T-cell (primary cell): Measurements from ENCODE around the gene SLC5A10. TPM values are rescaled to one million over a fixed set of nuclear protein-coding genes. Genes with fewer than 3 reads are reported as not detected.
"Not testable (repeated sequence)": the region's sequence is repeated elsewhere in the genome, so short reads cannot be mapped to it uniquely, and the experiment has no call there.

ENCODE experiments used
- ATAC-seq, 4 experiments: fragments of 200-7000 bp in 3 of 4; fragments of 150-1000 bp in 1 of 4; cut with Tn5 transposase; replicated peaks in 1 of 4; 1 replicate in 3 of 4; 2 replicates in 1 of 4; pipeline ENCODE4 v1.10.0; 2021; ENCODE audit warnings: moderate library complexity in 3 of 4, mild to moderate bottlenecking in 2 of 4, moderate number of reproducible peaks in 1 of 4
- CTCF ChIA-PET, 2 donors: fragments of 300-600 bp; sonication (Branson Sonifier 250); formaldehyde crosslinking; loops; one replicate each; lab custom pipeline; 2022; ENCODE audit warnings: antibody characterized with exemption in 2 of 2; lab: Charles Lee
- POLR2A ChIA-PET, 2 donors: fragments of 300-600 bp; sonication (Branson Sonifier 250); formaldehyde crosslinking; loops; one replicate each; lab custom pipeline; 2022; ENCODE audit warnings: antibody characterized with exemption in 2 of 2; lab: Charles Lee
- DNase-seq, 35 experiments: peaks; one replicate each; pipeline versions ENCODE4 v3.0.0 to v3.0.0-alpha.2; 2013 to 2023
- H3K27ac ChIP-seq: one replicate; pipeline ENCODE4 v1.5.1; 2013; ENCODE audit warnings: low read length
- H3K27me3 ChIP-seq, 2 experiments: replicated peaks in 1 of 2; 1 replicate in 1 of 2; 2 replicates in 1 of 2; pipeline versions ENCODE4 v1.6.1 to v1.7.0; 2013; ENCODE audit warnings: low read length in 1 of 2, mixed read lengths in 1 of 2; ENCODE audit not compliant: control insufficient read depth in 2 of 2, insufficient read depth in 2 of 2; ENCODE audit errors: extremely low read depth in 1 of 2
- H3K36me3 ChIP-seq, 2 donors: 1 replicate in 1 of 2; 2 replicates in 1 of 2; pipeline versions ENCODE4 v1.6.1 to v1.7.0; 2013; ENCODE audit warnings: low read length in 1 of 2; ENCODE audit not compliant: control insufficient read depth in 2 of 2, insufficient read depth in 1 of 2; ENCODE audit errors: extremely low read depth in 1 of 2
- H3K4me1 ChIP-seq, 2 experiments: 1 replicate in 1 of 2; 2 replicates in 1 of 2; pipeline versions ENCODE4 v1.6.1 to v1.7.0; 2013; ENCODE audit warnings: low read length in 2 of 2, mixed read lengths in 1 of 2; ENCODE audit not compliant: insufficient read depth in 2 of 2, control insufficient read depth in 1 of 2; ENCODE audit errors: extremely low read depth in 1 of 2
- H3K4me3 ChIP-seq, 2 donors: 1 replicate in 1 of 2; 2 replicates in 1 of 2; pipeline versions ENCODE4 v1.5.1 to v1.7.0; 2013; ENCODE audit warnings: mild to moderate bottlenecking in 2 of 2, low read length in 1 of 2, moderate library complexity in 1 of 2; ENCODE audit not compliant: control insufficient read depth in 1 of 2; ENCODE audit errors: extremely low read depth in 1 of 2
- H3K9me3 ChIP-seq: 2 replicates; pipeline ENCODE4 v1.7.0; 2013
- H3K27ac Mint-ChIP-seq, 2 donors: one replicate each; pipeline ENCODE4 v1.8.0; 2020 to 2021; ENCODE audit warnings: mild to moderate bottlenecking in 2 of 2, mixed read lengths in 2 of 2
- H3K27me3 Mint-ChIP-seq, 2 donors: one replicate each; pipeline ENCODE4 v1.8.0; 2021 to 2022; ENCODE audit warnings: mixed read lengths in 2 of 2
- H3K36me3 Mint-ChIP-seq: one replicate; pipeline ENCODE4 v1.8.0; 2021; ENCODE audit warnings: mixed read lengths
- H3K4me1 Mint-ChIP-seq, 3 donors: one replicate each; pipeline ENCODE4 v1.8.0; 2020 to 2022; ENCODE audit warnings: mixed read lengths in 3 of 3, mild to moderate bottlenecking in 1 of 3
- H3K4me3 Mint-ChIP-seq, 3 donors: one replicate each; pipeline ENCODE4 v1.8.0; 2020 to 2022; ENCODE audit warnings: mild to moderate bottlenecking in 3 of 3, mixed read lengths in 3 of 3, moderate library complexity in 3 of 3
- H3K9me3 Mint-ChIP-seq, 3 donors: one replicate each; pipeline ENCODE4 v1.8.0; 2020 to 2022; ENCODE audit warnings: mixed read lengths in 3 of 3
- WGBS: methylation state at CpG from one replicate; pipeline ENCODE4 v1.1.5; 2013; ENCODE audit warnings: missing lambda C conversion rate; ENCODE audit not compliant: insufficient coverage; 5-methylcytosine and 5-hydroxymethylcytosine counted together
- total RNA-seq, 35 experiments: library from RNA in 6 of 35; stranded (reverse) in 6 of 35; fragments of 120-200 nt in 1 of 35; gene quantifications; one replicate each; pipeline versions ENCODE4 v1.2.1 to v1.2.4 and lab custom pipeline; 2013 to 2026

The SLC5A10 gene
- total RNA-seq, 5 donors from 2014 or later (not counting 1 experiment from before 2014, with no cell fraction given) = 0.09 TPM; not detected in 4

DNA sequence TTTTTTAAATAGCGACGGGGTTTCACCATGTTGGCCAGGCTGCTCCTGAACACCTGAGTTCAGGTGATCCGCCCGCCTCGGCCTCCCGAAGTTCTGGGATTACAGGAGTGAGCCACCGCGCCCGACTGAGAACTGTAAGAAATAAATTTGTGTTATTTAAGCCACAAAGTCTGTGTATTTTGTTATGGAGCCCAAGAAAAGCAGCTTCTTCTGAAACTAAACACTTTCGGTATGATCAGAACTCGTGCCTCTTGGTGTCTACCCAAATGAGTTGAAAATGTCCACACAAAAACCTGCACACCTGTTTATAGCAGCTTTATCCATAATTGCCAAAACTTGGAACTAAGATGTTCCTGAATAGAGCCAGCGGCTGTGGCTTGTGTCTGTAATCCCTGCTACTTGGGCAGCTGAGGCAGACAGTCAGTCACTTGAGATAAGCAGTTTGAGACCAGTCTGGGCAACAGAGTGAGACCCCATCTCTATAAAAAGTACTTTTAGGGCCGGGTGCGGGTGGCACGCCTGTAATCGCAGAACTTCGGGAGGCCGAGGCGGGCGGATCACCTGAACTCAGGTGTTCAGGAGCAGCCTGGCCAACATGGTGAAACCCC, 110.9 kb downstream of the SLC5A10 start:
- not testable (repeated sequence) for H3K27ac Mint-ChIP-seq

GRCh38 chr17:19063326-19063956, 111.5 kb downstream of the SLC5A10 start:
- ATAC-seq (peak in 3 of 4 experiments; percentile 24 to 48 (median 28)), DNase-seq (peak in 33 of 35 experiments; percentile 25 to 90 (median 77))
- POLR2A ChIA-PET, H3K27me3 ChIP-seq, H3K4me1 ChIP-seq, H3K36me3 Mint-ChIP-seq, H3K4me1 Mint-ChIP-seq, H3K36me3 ChIP-seq, H3K4me3 ChIP-seq, H3K27me3 Mint-ChIP-seq, H3K27ac ChIP-seq, H3K9me3 Mint-ChIP-seq, H3K9me3 ChIP-seq: not testable (repeated sequence)
- CTCF ChIA-PET = interaction anchor here in 1 of 2 donors (0.6 kb wide), 1 partner anchor 102 kb away, joined by 3 read pairs; no protein-coding TSS in a partner anchor
- H3K4me3 Mint-ChIP-seq = peak overlapping the region; percentile 67 to 84 (median 73)
- WGBS = no CpG with 5 or more reads among the region's 44 CpGs
- peak overlapping the region; percentile 90 to 94 for H3K27ac Mint-ChIP-seq

More for the DNA sequence above, 110.9 kb downstream of the SLC5A10 start:
- H3K27me3 Mint-ChIP-seq, H3K27me3 ChIP-seq, CTCF ChIA-PET, H3K27ac ChIP-seq, H3K9me3 Mint-ChIP-seq, H3K9me3 ChIP-seq, H3K36me3 Mint-ChIP-seq, POLR2A ChIA-PET, H3K4me1 ChIP-seq, H3K4me3 ChIP-seq, DNase-seq, H3K36me3 ChIP-seq, H3K4me1 Mint-ChIP-seq: not testable (repeated sequence)
- H3K4me3 Mint-ChIP-seq = peak overlapping the region in 1 of 3 donors; percentile 67
- peak; percentile 67 to 76 (median 70) for ATAC-seq
- no CpG with 5 or more reads among the region's 20 CpGs for WGBS

DNA sequence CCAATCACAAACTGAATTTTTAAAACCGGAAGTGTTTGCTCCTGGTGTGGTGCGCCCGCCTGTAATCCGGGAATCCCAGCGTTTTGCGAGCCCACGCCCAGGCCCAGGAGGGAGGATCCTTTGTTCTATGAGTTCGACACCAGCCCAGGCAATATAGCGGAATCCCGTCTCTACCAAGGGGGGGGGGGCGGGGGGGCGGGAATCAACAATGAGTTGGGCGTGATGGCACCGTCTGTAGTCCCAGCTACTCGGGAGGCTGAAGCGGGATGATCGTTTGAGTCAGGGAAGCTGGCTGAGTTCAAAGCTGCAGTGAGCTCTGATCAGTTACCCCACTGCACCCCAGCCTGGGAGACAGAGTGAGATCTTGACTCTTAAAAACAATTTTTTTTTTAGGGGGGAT, 112.4 kb downstream of the SLC5A10 start:
- no CpG with 5 or more reads among the region's 17 CpGs for WGBS
- H3K27me3 ChIP-seq, H3K27ac ChIP-seq, H3K27ac Mint-ChIP-seq, H3K4me1 ChIP-seq, H3K36me3 ChIP-seq, H3K9me3 Mint-ChIP-seq, H3K27me3 Mint-ChIP-seq, H3K4me1 Mint-ChIP-seq, ATAC-seq, H3K36me3 Mint-ChIP-seq, H3K4me3 ChIP-seq, POLR2A ChIA-PET, H3K9me3 ChIP-seq: not testable (repeated sequence)
- CTCF ChIA-PET = interaction anchor here in 1 of 2 donors (0.6 kb wide), 1 partner anchor 103 kb away, joined by 3 read pairs; no protein-coding TSS in a partner anchor
- H3K4me3 Mint-ChIP-seq = peak overlapping the region in 2 of 3 donors; percentile 31 to 49
- DNase-seq = peak in 2 of 35 experiments; percentile 4 to 19

DNA sequence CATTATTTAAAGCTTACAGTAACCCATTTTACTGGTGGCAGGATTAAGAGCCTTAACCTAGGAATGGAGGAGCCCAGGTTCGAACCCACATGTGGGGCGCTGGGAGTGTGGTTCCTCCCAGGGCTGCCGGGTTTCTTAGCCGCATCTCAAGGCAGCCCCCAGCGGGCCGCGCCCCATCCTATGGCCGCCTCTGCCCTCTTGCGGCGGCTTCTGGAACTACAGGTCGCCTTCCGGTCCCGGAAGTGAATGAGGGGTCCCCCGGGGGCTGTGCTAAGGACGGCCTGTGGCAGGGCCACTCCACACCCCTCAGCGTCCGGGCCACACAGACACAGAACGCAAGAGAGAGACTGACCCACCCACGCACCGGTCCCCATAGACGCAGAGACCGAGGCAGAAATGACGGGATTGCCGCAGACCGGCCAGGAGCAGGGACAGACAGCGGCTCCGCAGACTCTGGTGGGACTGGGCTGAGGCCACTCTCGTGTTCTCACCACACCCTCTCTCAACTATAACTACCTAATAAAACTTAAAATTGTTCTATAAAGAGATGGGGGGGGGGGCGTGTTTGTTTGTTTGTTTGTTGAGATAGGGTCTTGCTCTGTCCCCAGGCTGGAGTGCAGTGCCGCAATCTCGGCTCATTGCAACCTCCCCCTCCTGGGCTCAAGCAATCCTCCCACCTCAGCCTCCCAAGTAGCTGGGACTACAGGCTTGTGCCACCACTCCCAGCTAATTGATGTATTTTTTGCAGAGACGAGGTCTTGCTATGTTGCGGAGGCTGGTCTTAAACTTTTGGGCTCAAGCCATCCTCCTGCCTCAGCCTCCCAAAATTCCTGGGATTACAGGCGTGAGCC, 118.6 kb downstream of the SLC5A10 start:
- not testable (repeated sequence) for H3K27ac ChIP-seq, H3K9me3 ChIP-seq

More for the DNA sequence above, 118.6 kb downstream of the SLC5A10 start:
- H3K27me3 Mint-ChIP-seq, H3K27me3 ChIP-seq, H3K9me3 Mint-ChIP-seq, H3K4me1 Mint-ChIP-seq, H3K4me3 Mint-ChIP-seq, H3K4me1 ChIP-seq, H3K36me3 Mint-ChIP-seq, H3K27ac Mint-ChIP-seq, H3K36me3 ChIP-seq, H3K4me3 ChIP-seq, CTCF ChIA-PET, POLR2A ChIA-PET, DNase-seq: not testable (repeated sequence)
- no CpG with 5 or more reads among the region's 34 CpGs for WGBS
- peak; percentile 95 to 99 (median 96) for ATAC-seq

Other genes starting within 250 kb of the SLC5A10 start
- gene FBXW10, start 208.1 kb upstream of the SLC5A10 start, total RNA-seq = under 1 TPM in 1 of 5 donors, not detected in 4; 0.12 TPM
- gene TVP23B, start 171.0 kb upstream of the SLC5A10 start, total RNA-seq = 10 to 100 TPM; 14.6 to 30.6 (median 28.8) TPM
- gene PRPSAP2, start 94.0 kb upstream of the SLC5A10 start, total RNA-seq = 10 to 100 TPM; 27.4 to 49.6 (median 39.6) TPM
- gene FAM83G, start 52.6 kb downstream of the SLC5A10 start, total RNA-seq = 10 to 100 TPM in 3 of 5 donors, 1 to 10 TPM in 2; 4.9 to 23.3 (median 20.8) TPM
- gene GRAP, start 94.8 kb downstream of the SLC5A10 start, total RNA-seq = 10 to 100 TPM; 26.5 to 95.2 (median 74.0) TPM
- gene GRAPL, start 175.4 kb downstream of the SLC5A10 start, total RNA-seq = 100 to 1,000 TPM in 1 of 5 donors, 10 to 100 TPM in 4; 28.0 to 106 (median 85.5) TPM